Gastroesophageal sphincter (tissue), 4 donors: ENCODE data around the gene SAMD3. TPM values are rescaled to one million over a fixed set of nuclear protein-coding genes. Genes with fewer than 3 reads are reported as not detected.
"Not testable (repeated sequence)": the region's sequence is repeated elsewhere in the genome, so short reads cannot be mapped to it uniquely, and the experiment has no call there.

Experiments used
- ATAC-seq: fragments of 150-250 bp; one replicate; pipeline ENCODE4 v1.9.1; 2016; ENCODE audit warnings: mild to moderate bottlenecking, moderate library complexity
- H3K27ac ChIP-seq, 4 donors: fragments of 200-600 bp; sonication (generic) in 3 of 4; 1 replicate in 3 of 4; 2 replicates in 1 of 4; pipeline ENCODE4 v1.5.1; 2016 to 2019
- H3K27me3 ChIP-seq: fragments of 200-600 bp; sonication (generic); one replicate; pipeline ENCODE4 v1.5.1; 2019
- H3K36me3 ChIP-seq, 2 donors: fragments of 200-600 bp; sonication (generic); one replicate each; pipeline ENCODE4 v1.5.1; 2019; ENCODE audit warnings: control low read depth in 1 of 2
- H3K4me1 ChIP-seq, 3 donors: fragments of 200-600 bp; sonication (generic); 1 replicate in 2 of 3; 2 replicates in 1 of 3; pipeline ENCODE4 v1.5.1; 2016 to 2019; ENCODE audit warnings: control low read depth in 2 of 3
- H3K4me3 ChIP-seq, 2 donors: fragments of 200-600 bp; sonication (generic); one replicate each; pipeline ENCODE4 v1.5.1; 2019; ENCODE audit warnings: mild to moderate bottlenecking in 1 of 2, moderate library complexity in 1 of 2
- H3K9me3 ChIP-seq, 3 donors: fragments of 200-600 bp; sonication (generic); one replicate each; pipeline ENCODE4 v1.5.1; 2017 to 2019; ENCODE audit warnings: control low read depth in 2 of 3
- EP300 ChIP-seq: sonication (generic); formaldehyde crosslinking; IDR thresholded peaks from one replicate; pipeline ENCODE4 v1.6.1; 2017; ENCODE audit warnings: antibody characterized with exemption, mild to moderate bottlenecking
- POLR2A ChIP-seq, 2 donors: fragments of 450-650 bp; IDR thresholded peaks; one replicate each; pipeline ENCODE4 v1.6.1; 2017; ENCODE audit warnings: antibody characterized with exemption in 2 of 2, mild to moderate bottlenecking in 2 of 2, moderate library complexity in 1 of 2
- POLR2AphosphoS5 ChIP-seq: sonication (generic); formaldehyde crosslinking; IDR thresholded peaks from one replicate; pipeline ENCODE4 v1.6.1; 2017; ENCODE audit warnings: antibody characterized with exemption
- WGBS, 2 donors: methylation state at CpG; one replicate each; pipeline ENCODE4 v1.1.5; 2018; ENCODE audit warnings: low coverage in 1 of 2; 5-methylcytosine and 5-hydroxymethylcytosine counted together
- total RNA-seq, 4 donors: library from RNA; depleted of rRNA; stranded (reverse); fragments of >200 nt; gene quantifications; one replicate each; pipeline ENCODE4 v1.1.0, GENCODE V29; 2016
- TF ChIP-seq, protein P1 (sequence below), 4 experiments: fragments of 200-600 bp in 2 of 4; fragments of 450-650 bp in 2 of 4; sonication (generic) in 1 of 4; IDR thresholded peaks; one replicate each; pipeline ENCODE4 v1.5.1; 2017 to 2019; ENCODE audit warnings: antibody characterized with exemption in 4 of 4, mild to moderate bottlenecking in 2 of 4, moderate library complexity in 2 of 4

Gene SAMD3, protein sequence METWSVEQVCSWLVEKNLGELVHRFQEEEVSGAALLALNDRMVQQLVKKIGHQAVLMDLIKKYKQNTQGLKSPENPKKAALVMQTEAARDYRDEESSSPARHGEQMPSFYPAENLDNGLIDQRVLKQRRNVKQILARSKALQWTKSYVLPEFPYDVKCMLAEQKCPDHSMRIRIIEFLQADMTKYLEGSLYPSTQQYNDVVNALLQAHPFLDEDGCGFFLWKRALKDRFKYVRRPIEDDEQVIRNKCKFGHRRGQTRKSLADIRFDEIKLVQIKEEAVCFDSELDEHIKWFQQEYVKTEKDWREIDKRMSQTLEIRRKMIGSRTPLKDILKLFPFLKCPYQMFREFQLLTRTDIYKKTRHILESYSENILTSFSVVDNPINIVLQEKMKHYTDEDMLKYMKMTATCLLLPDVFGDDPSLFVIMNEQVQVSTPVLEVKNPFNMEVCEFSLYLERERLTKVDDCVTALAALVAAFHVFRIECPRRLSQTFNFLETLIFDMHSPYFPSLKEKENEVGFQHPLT
- under 1 TPM in 1 of 4 donors, not detected in 3; 0.54 TPM for total RNA-seq

- ATAC-seq = no peak
- no peak within 1 kb of the TSS for H3K4me3 ChIP-seq
- TF ChIP-seq, protein P1, sequence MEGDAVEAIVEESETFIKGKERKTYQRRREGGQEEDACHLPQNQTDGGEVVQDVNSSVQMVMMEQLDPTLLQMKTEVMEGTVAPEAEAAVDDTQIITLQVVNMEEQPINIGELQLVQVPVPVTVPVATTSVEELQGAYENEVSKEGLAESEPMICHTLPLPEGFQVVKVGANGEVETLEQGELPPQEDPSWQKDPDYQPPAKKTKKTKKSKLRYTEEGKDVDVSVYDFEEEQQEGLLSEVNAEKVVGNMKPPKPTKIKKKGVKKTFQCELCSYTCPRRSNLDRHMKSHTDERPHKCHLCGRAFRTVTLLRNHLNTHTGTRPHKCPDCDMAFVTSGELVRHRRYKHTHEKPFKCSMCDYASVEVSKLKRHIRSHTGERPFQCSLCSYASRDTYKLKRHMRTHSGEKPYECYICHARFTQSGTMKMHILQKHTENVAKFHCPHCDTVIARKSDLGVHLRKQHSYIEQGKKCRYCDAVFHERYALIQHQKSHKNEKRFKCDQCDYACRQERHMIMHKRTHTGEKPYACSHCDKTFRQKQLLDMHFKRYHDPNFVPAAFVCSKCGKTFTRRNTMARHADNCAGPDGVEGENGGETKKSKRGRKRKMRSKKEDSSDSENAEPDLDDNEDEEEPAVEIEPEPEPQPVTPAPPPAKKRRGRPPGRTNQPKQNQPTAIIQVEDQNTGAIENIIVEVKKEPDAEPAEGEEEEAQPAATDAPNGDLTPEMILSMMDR (IDR thresholded peaks at IDR 0.05) = no peak
- TF ChIP-seq EP300 = no peak
- no peak for TF ChIP-seq POLR2AphosphoS5
- no peak for TF ChIP-seq POLR2A (IDR thresholded peaks at IDR 0.05)
- no peaks in the 10 kb centered on the region for H3K4me1 ChIP-seq
- 54 to 58% methylated on average over 2 of the region's 2 CpGs for WGBS, 2 donors
- no peaks in the 10 kb centered on the region for H3K9me3 ChIP-seq
- H3K27me3 ChIP-seq = peaks cover 4% of the 10 kb centered on the region
- H3K27ac ChIP-seq = no peak within 1 kb of the TSS
- no peaks in the 10 kb centered on the region for H3K36me3 ChIP-seq
These were observed at the start of gene SAMD3 for GRCh38 chr6:130222775-130223174. Gene SAMD3, minus strand, starts transcription at chr6:130222951. Its CDS starts 7,678 bp downstream, at chr6:130215273.

DNA sequence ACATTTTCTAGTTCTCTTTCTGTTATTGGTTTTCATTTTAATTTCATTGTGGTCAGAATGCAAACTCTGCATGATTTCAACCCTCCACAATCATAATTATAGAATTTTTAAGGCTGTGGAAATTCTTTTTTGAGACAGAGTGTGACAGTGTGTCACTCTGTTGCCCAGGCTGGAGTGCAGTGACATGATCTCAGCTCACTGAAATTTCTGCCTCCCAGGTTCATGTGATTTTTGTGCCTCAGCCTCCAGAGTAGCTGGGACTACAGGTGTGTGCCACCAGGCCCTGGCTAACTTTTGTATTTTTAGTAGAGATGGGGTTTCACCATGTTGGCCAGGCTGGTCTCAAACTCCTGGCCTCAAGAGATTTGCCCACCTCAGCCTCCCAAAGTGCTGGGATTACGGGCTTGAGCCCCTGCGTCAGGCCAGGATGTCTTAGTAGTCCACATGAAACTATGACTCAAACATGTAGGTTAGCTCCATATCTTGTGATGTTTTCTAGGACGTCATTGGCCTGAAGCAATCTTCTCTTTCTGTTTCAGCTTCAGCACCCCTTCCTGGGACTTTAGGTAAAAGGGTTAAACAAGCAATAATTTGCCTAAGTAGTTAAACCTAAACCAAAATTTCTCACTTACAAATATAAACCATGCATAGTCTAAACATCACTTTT lies 47.4 kb upstream of the SAMD3 start:
- no peak overlapping the region for H3K4me3 ChIP-seq
- no peak for TF ChIP-seq POLR2A (IDR thresholded peaks at IDR 0.05)
- TF ChIP-seq, protein P1 (IDR thresholded peaks at IDR 0.05) = no peak
- no peak for TF ChIP-seq POLR2AphosphoS5
- no peak for ATAC-seq
- no peak overlapping the region for H3K27ac ChIP-seq
- no peaks in the 10 kb centered on the region for H3K36me3 ChIP-seq
- no peaks in the 10 kb centered on the region for H3K4me1 ChIP-seq
- peaks cover 0 to 16% (median 0%) of the 10 kb centered on the region in 3 donors for H3K9me3 ChIP-seq
- WGBS, 2 donors = 83 to 100% methylated on average over 1 to 3 of the region's 3 CpGs
- no peaks in the 10 kb centered on the region for H3K27me3 ChIP-seq

- not testable (repeated sequence) for H3K9me3 ChIP-seq, ATAC-seq, H3K36me3 ChIP-seq, H3K4me1 ChIP-seq, H3K27me3 ChIP-seq, H3K27ac ChIP-seq, H3K4me3 ChIP-seq
- WGBS, 2 donors = 67 to 77% methylated on average over 1 to 2 of the region's 2 CpGs
These were observed 42.8 kb upstream of the SAMD3 start for GRCh38 chr6:130265553-130265952.

DNA sequence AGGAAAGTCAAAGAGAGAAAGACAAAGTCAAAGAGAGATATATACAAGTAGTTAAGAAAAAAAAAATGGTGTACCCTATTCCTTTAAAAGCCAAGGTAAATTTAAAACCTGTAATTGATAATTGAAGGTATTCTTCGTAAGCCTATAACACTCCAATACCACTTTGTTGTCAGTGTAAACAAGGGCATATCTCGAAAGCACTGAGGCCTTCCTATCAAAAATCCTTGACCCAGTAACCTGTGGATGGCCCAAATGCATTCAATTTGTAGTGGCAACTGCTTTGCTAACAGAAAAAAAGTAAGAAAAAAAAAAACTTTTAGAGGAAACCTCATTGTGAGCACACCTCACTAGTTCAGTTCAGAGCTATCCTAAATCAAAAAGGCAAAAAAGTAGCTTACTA lies 39.3 kb upstream of the SAMD3 start:
- Histone ChIP-seq H3K4me1 (no peaks in the 10 kb centered on the region), H3K27me3 (no peaks in the 10 kb centered on the region), H3K36me3 (no peaks in the 10 kb centered on the region), H3K27ac (no peak overlapping the region), H3K4me3 (no peak overlapping the region), H3K9me3 (no peaks in the 10 kb centered on the region)
- 73 to 84% methylated on average over 2 of the region's 2 CpGs for WGBS, 2 donors
- TF ChIP-seq POLR2AphosphoS5 = no peak
- ATAC-seq = no peak

DNA sequence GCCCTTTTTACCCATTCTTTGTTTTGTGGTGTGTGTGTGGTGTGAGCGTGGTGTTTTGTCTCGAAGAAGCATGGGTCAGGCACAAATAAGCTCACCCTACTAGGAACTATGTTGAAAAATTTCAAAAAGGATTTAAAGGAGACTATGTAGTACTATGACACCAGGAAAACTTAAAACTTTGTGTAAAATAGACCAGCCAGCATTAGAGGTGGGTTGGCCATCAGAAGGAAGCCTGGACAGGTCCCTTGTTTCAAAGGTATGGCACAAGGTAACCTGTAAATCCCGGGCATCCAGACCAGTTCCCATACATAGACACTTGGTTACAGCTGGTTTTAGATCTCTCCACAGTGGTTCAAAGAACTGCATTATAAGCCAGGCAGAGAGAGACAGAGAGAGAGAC lies 38.8 kb upstream of the SAMD3 start:
- not testable (repeated sequence) for ATAC-seq, H3K27ac ChIP-seq, H3K9me3 ChIP-seq, H3K36me3 ChIP-seq, H3K4me3 ChIP-seq, H3K4me1 ChIP-seq, H3K27me3 ChIP-seq
- 75 to 86% methylated on average over 3 of the region's 3 CpGs for WGBS, 2 donors

DNA sequence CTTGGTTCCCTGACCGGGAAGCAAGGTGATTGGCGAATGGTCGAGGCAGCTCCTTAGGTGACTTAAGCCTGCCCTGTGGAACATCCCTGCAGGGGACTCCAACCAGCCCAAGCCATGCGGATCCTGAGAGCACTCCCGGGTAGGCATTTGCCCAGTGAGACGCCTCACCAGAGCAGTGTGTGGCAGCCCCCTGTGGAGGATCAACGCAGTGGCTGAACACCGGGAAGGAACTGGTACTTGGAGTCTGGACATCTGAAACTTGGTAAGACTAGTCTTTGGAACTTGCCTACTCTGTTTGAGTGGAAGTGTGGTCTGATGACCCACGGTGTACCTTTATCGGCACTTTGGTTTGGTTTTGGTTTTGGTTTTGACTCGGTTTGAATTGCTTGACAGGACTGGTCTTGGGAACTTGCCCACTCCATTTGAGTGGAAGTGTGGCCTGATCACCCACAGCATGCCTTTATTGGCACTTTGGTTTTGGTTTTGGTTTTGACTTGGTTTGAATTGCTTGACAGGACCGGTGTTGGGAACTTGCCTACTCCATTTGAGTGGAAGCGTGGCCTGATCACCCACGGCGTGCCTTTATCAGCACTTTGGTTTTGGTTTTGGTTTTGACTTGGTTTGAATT lies 38.0 kb upstream of the SAMD3 start:
- not testable (repeated sequence) for ATAC-seq, H3K4me1 ChIP-seq, H3K36me3 ChIP-seq, H3K9me3 ChIP-seq, H3K4me3 ChIP-seq, H3K27ac ChIP-seq, H3K27me3 ChIP-seq
- 62% methylated on average over 4 of the region's 15 CpGs; no CpG with 5 or more reads in 1 of the 2 donors for WGBS, 2 donors

DNA sequence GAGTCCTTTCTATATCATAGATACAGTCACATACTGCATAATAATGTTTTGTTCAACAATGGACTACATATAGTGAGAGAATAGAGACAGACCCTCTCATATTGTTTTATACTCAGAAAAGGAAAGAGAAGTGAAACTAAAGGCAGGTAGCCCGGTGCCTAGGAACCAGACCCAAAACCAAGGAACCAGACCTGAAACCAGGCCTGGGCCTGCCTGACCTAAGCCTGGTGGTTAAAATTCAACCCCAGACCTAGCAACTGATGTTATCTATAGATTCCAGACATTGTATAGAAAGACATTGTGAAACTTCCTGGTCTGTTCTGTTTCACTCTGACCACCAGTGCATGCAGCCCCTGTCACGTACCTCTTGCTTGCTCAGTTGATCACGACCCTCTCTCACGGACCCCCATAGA lies 37.3 kb upstream of the SAMD3 start:
- not testable (repeated sequence) for H3K4me1 ChIP-seq, H3K27me3 ChIP-seq, H3K4me3 ChIP-seq, H3K27ac ChIP-seq, H3K9me3 ChIP-seq, ATAC-seq, H3K36me3 ChIP-seq
- WGBS, 2 donors = 86% methylated on average over 1 of the region's 4 CpGs; no CpG with 5 or more reads in 1 of the 2 donors
